ENCODE data around the gene TRAPPC10. TPM values are rescaled to one million over a fixed set of nuclear protein-coding genes. Genes with fewer than 3 reads are reported as not detected.

The TRAPPC10 gene
- total RNA-seq, 2 donors from 2014 or later, result 10.9 to 26.4 TPM

- peak in 3 of 4 donors; percentile 31 to 63 (median 39) for DNase-seq
- Histone ChIP-seq H3K4me3 (no peak overlapping the region), H3K9me3 (no peaks in the 10 kb centered on the region), H3K4me1 (peaks cover 27% of the 10 kb centered on the region), H3K27me3 (no peaks in the 10 kb centered on the region), H3K36me3 (replicated peaks in 1 of 2; ENCODE audit: insufficient read depth in 1 of 2, low read depth in 2 of 2) (no peaks in the 10 kb centered on the region), H3K27ac (peak overlapping the region in 1 of 4 donors; percentile 29)
- intact Hi-C loops (cut with DNase I), result no loop called here
- TF ChIP-seq CTCF (IDR thresholded peaks at IDR 0.05), result no peak
- TF ChIP-seq POLR2A (IDR thresholded peaks at IDR 0.05), result no peak
- 78 to 83% methylated on average over 7 to 8 of the region's 8 CpGs for WGBS, 2 donors
- peak; percentile 55 for ATAC-seq
Observed at GRCh38 chr21:44024887-44025353, 12.8 kb downstream of the TRAPPC10 start.

GRCh38 chr21:44027607-44028286 is 15.6 kb downstream of the TRAPPC10 start:
- DNase-seq, result no peak
- intact Hi-C loops (cut with DNase I), result no loop called here
- no peak for ATAC-seq
- TF ChIP-seq POLR2A (IDR thresholded peaks at IDR 0.05) (no peak), CTCF (IDR thresholded peaks at IDR 0.05) (no peak)
- peaks cover 0 to 3% of the 10 kb centered on the region in 2 donors for H3K36me3 ChIP-seq (replicated peaks in 1 of 2; ENCODE audit: insufficient read depth in 1 of 2, low read depth in 2 of 2)
- H3K4me1 ChIP-seq, result peaks cover 13% of the 10 kb centered on the region
- WGBS, 2 donors, result 90% methylated on average over 6 to 8 of the region's 8 CpGs
- no peaks in the 10 kb centered on the region for H3K27me3 ChIP-seq
- no peak overlapping the region for H3K27ac ChIP-seq
- H3K4me3 ChIP-seq, result no peak overlapping the region
- H3K9me3 ChIP-seq, result no peaks in the 10 kb centered on the region

- Histone ChIP-seq H3K36me3 (replicated peaks in 1 of 2; ENCODE audit: insufficient read depth in 1 of 2, low read depth in 2 of 2) (peaks cover 0 to 6% of the 10 kb centered on the region in 2 donors), H3K9me3 (no peaks in the 10 kb centered on the region), H3K4me3 (no peak overlapping the region), H3K4me1 (peaks cover 13% of the 10 kb centered on the region), H3K27ac (no peak overlapping the region), H3K27me3 (no peaks in the 10 kb centered on the region)
- ATAC-seq (no peak), DNase-seq (no peak)
- intact Hi-C loops (cut with DNase I), result no loop called here
- TF ChIP-seq CTCF (IDR thresholded peaks at IDR 0.05) (no peak), POLR2A (IDR thresholded peaks at IDR 0.05) (no peak)
- 96 to 100% methylated on average over 6 of the region's 6 CpGs for WGBS, 2 donors
Observed at GRCh38 chr21:44028287-44028659, 16.2 kb downstream of the TRAPPC10 start.

- ATAC-seq (no peak), DNase-seq (no peak)
- intact Hi-C loops (cut with DNase I), result no loop called here
- TF ChIP-seq CTCF (IDR thresholded peaks at IDR 0.05) (no peak), POLR2A (IDR thresholded peaks at IDR 0.05) (no peak)
- Histone ChIP-seq H3K9me3 (no peaks in the 10 kb centered on the region), H3K4me1 (peaks cover 13% of the 10 kb centered on the region), H3K27me3 (no peaks in the 10 kb centered on the region), H3K27ac (no peak overlapping the region), H3K36me3 (replicated peaks in 1 of 2; ENCODE audit: insufficient read depth in 1 of 2, low read depth in 2 of 2) (peaks cover 0 to 9% of the 10 kb centered on the region in 2 donors), H3K4me3 (no peak overlapping the region)
- 99 to 100% methylated on average over 6 of the region's 6 CpGs for WGBS, 2 donors
Observed at GRCh38 chr21:44029460-44030087, 17.5 kb downstream of the TRAPPC10 start.
